AG20443 (cell line): ENCODE results near the gene DSC1.

Experiments
- DNase-seq: peaks from one replicate; pipeline ENCODE4 v3.0.0; 2012; ENCODE audit warnings: low spot score, mixed read lengths

The DSC1 gene

GRCh38 chr18:31103423-31103822 lies 59.2 kb downstream of the DSC1 start:
- no peak for DNase-seq

- no peak for DNase-seq
Measured at GRCh38 chr18:31102941-31103340, 59.7 kb downstream of the DSC1 start.

GRCh38 chr18:31102025-31102684 lies 60.5 kb downstream of the DSC1 start, which contains the start of gene DSC2:
TSS of gene DSC2 (minus strand) at chr18:31102421. CDS start at chr18:31101971, 450 bp downstream.
- DNase-seq = peak; percentile 6

GRCh38 chr18:31101183-31102024 lies 61.3 kb downstream of the DSC1 start:
- DNase-seq = peak; percentile 9

- DNase-seq = no peak
Measured at GRCh38 chr18:31100436-31101182, 62.0 kb downstream of the DSC1 start.

GRCh38 chr18:31099450-31100230 lies 63.0 kb downstream of the DSC1 start:
- no peak for DNase-seq

- no peak for DNase-seq
Measured at GRCh38 chr18:31098878-31099277, 63.8 kb downstream of the DSC1 start.

GRCh38 chr18:31097666-31098065 lies 65.0 kb downstream of the DSC1 start:
- no peak for DNase-seq

GRCh38 chr18:31093880-31094279 lies 68.8 kb downstream of the DSC1 start:
- no peak for DNase-seq

GRCh38 chr18:31093294-31093693 lies 69.4 kb downstream of the DSC1 start:
- no peak for DNase-seq

GRCh38 chr18:31091350-31091749 lies 71.3 kb downstream of the DSC1 start:
- DNase-seq = no peak

- no peak for DNase-seq
Measured at GRCh38 chr18:31088532-31088931, 74.1 kb downstream of the DSC1 start.

- no peak for DNase-seq
Measured at GRCh38 chr18:31079973-31080372, 82.7 kb downstream of the DSC1 start.
